Loucy (cell line): Measurements from ENCODE around the gene ZNF268.

Experiments used
- H2AFZ ChIP-seq: fragments of 200-600 bp; sonication (generic); 2 replicates; pipeline ENCODE4 v1.6.0; 2016; ENCODE audit warnings: antibody characterized with exemption, mild to moderate bottlenecking, low read length, moderate library complexity
- H3F3A ChIP-seq: fragments of 200-600 bp; 2 replicates; pipeline ENCODE4 v1.6.0; 2016; ENCODE audit warnings: antibody characterized with exemption, low read depth, mild to moderate bottlenecking
- H3K27me3 ChIP-seq: fragments of 200-600 bp; sonication (generic); 2 replicates; pipeline ENCODE4 v1.6.1; 2014; ENCODE audit warnings: low read length, mild to moderate bottlenecking; ENCODE audit not compliant: insufficient read depth, poor library complexity, severe bottlenecking
- H3K36me3 ChIP-seq: fragments of 200-600 bp; sonication (generic); 2 replicates; pipeline ENCODE4 v1.6.1; 2016; ENCODE audit warnings: low read length; ENCODE audit not compliant: insufficient read depth
- H3K4me1 ChIP-seq: fragments of 200-600 bp; sonication (generic); 2 replicates; pipeline ENCODE4 v1.5.1; 2014; ENCODE audit warnings: low read length, mild to moderate bottlenecking; ENCODE audit not compliant: insufficient read depth, poor library complexity, severe bottlenecking
- H3K4me2 ChIP-seq: fragments of 200-600 bp; sonication (generic); 2 replicates; pipeline ENCODE4 v1.6.0; 2014; ENCODE audit warnings: antibody characterized with exemption, low read length, low read depth, mild to moderate bottlenecking; ENCODE audit not compliant: poor library complexity, severe bottlenecking
- H3K4me3 ChIP-seq: fragments of 200-600 bp; sonication (generic); 2 replicates; pipeline ENCODE4 v1.5.1; 2014; ENCODE audit warnings: low read length, mild to moderate bottlenecking, mixed read lengths; ENCODE audit not compliant: poor library complexity, severe bottlenecking
- H3K79me2 ChIP-seq: fragments of 200-600 bp; sonication (generic); 2 replicates; pipeline ENCODE4 v1.6.1; 2014; ENCODE audit warnings: low read length; ENCODE audit not compliant: insufficient read depth
- H3K9ac ChIP-seq: fragments of 200-600 bp; sonication (generic); 2 replicates; pipeline ENCODE4 v1.6.0; 2014; ENCODE audit warnings: mild to moderate bottlenecking, low read depth, low read length, moderate library complexity; ENCODE audit not compliant: poor library complexity, severe bottlenecking
- H3K9me2 ChIP-seq: fragments of 200-600 bp; sonication (generic); replicated peaks from 2 replicates; pipeline ENCODE4 v1.6.1; 2016; ENCODE audit warnings: low read depth, low read length, mixed read lengths
- H3K9me3 ChIP-seq: fragments of 200-600 bp; sonication (generic); 2 replicates; pipeline ENCODE4 v1.6.1; 2014; ENCODE audit warnings: mild to moderate bottlenecking, antibody characterized with exemption, low read length, low read depth; ENCODE audit not compliant: insufficient read depth
- H4K20me1 ChIP-seq: fragments of 200-600 bp; sonication (generic); 2 replicates; pipeline ENCODE4 v1.6.0; 2014; ENCODE audit warnings: antibody characterized with exemption, low read length, mild to moderate bottlenecking; ENCODE audit not compliant: insufficient read depth, poor library complexity, severe bottlenecking
- EZH2phosphoT487 ChIP-seq: fragments of 200-600 bp; IDR thresholded peaks from 2 replicates; pipeline ENCODE4 v1.6.1; 2018; ENCODE audit warnings: antibody characterized with exemption, mild to moderate bottlenecking, moderate library complexity, borderline replicate concordance
- TF ChIP-seq, protein P1 (sequence below): fragments of 200-600 bp; sonication (generic); conservative IDR thresholded peaks from 2 replicates; pipeline ENCODE4 v1.5.1; 2014; ENCODE audit warnings: mild to moderate bottlenecking, antibody characterized with exemption, low read length

The ZNF268 gene

DNA sequence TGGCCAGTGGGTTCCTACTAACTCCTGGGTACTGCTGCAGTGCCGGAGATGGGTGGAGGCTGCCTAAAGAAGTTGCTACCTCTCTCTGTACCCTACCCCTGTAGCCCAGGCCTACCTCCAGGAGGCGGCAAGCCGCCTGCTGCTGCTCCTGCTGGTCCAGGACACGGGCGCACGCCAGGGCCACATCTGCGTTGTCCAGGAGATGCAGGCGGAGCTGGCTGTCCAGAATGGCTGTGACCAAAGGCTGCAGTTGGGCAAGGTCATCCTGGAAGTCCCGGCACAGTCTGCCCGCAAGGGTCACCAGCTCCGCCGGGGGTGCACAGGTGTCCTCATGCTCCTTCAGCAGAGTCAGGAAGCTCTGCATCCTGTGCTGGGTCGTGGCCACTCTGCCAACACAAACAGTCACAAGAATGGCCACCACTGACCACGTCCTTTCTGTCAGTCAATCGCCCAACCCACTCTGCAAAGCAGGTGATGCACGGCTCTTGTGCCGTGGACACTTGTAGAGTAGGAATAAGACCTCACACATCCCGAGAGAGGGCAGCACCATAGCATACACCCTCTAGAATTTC, 52.8 kb downstream of the ZNF268 start:
- Histone ChIP-seq H3K9me3 (peaks cover 56% of the 10 kb centered on the region), H4K20me1 (no peaks in the 10 kb centered on the region), H3K4me3 (no peak overlapping the region), H3K9ac (no peak overlapping the region), H3F3A (no peaks in the 10 kb centered on the region), H3K4me1 (no peaks in the 10 kb centered on the region), H3K27me3 (no peaks in the 10 kb centered on the region), H3K79me2 (no peaks in the 10 kb centered on the region), H2AFZ (no peak overlapping the region), H3K36me3 (no peaks in the 10 kb centered on the region), H3K4me2 (no peak overlapping the region), H3K9me2 (no peaks in the 10 kb centered on the region)
- no peak for TF ChIP-seq EZH2phosphoT487
- TF ChIP-seq, protein P1, sequence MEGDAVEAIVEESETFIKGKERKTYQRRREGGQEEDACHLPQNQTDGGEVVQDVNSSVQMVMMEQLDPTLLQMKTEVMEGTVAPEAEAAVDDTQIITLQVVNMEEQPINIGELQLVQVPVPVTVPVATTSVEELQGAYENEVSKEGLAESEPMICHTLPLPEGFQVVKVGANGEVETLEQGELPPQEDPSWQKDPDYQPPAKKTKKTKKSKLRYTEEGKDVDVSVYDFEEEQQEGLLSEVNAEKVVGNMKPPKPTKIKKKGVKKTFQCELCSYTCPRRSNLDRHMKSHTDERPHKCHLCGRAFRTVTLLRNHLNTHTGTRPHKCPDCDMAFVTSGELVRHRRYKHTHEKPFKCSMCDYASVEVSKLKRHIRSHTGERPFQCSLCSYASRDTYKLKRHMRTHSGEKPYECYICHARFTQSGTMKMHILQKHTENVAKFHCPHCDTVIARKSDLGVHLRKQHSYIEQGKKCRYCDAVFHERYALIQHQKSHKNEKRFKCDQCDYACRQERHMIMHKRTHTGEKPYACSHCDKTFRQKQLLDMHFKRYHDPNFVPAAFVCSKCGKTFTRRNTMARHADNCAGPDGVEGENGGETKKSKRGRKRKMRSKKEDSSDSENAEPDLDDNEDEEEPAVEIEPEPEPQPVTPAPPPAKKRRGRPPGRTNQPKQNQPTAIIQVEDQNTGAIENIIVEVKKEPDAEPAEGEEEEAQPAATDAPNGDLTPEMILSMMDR = no peak

DNA sequence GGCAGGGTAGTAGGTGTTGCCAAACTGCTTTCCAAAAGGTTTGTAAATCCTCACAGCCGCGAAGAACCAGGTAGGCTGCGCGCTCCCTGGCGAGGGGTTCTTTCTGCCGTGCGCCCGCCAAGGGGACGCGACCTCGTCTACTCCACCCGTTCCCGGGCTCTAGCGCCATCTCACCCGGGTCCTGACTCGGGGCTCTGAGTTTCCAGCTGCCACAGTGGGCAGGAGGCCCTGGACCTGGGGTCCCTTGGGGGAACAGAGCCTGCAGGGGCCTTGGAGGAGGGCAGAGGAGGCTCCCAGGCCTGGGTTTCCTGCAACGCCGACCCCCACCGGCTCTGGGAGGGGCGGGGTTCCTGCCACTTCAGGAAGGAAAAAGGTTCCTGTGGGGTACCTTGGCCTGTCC, 53.7 kb downstream of the ZNF268 start:
- H3K4me1 ChIP-seq = no peaks in the 10 kb centered on the region
- no peak overlapping the region for H3K9ac ChIP-seq
- no peaks in the 10 kb centered on the region for H3K36me3 ChIP-seq
- no peak overlapping the region for H3K4me3 ChIP-seq
- no peaks in the 10 kb centered on the region for H3F3A ChIP-seq
- H3K27me3 ChIP-seq = no peaks in the 10 kb centered on the region
- peaks cover 51% of the 10 kb centered on the region for H3K9me3 ChIP-seq
- H4K20me1 ChIP-seq = no peaks in the 10 kb centered on the region
- TF ChIP-seq, protein P1 = no peak
- no peak for TF ChIP-seq EZH2phosphoT487
- no peak overlapping the region for H2AFZ ChIP-seq
- no peaks in the 10 kb centered on the region for H3K79me2 ChIP-seq
- no peak overlapping the region for H3K4me2 ChIP-seq
- H3K9me2 ChIP-seq = no peaks in the 10 kb centered on the region

DNA sequence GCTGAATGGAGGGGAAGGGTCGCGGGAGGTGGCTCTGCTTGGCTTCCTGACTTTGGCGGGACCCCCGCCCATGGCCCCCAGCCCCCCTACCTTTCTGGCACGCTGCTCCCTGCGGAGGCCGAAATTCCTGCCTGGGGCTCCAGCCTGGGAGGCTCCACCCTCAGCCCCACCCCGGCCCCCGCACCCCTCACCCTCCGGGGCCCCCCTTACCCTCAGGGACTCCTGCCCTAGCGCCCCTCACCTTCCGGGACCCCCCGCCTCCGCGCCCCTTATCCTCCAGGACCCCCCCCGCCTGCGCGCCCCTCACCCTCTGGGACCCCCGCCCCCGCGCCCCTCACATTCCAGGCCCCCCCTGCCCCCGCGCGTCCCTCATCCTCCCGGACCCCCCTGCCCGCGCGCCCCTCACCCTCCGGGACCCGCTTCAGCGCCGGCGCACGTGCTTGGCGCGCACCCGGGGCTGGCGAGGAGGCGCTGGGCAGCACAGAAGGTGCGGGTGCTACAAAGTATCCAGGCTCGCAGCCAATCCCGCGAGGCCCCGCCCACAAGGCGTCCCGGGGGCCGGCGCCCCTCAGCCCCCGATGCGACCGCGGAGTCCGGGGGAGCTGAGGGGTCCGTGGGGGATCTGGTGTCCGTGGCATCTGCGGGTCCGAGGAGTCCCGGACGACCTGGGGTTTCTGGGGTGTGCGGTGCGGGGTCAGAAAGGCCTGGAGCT, 54.3 kb downstream of the ZNF268 start, which contains the start of gene ANHX:
TSS of gene ANHX (minus strand) at position 477 of the 712 bp plus-strand sequence. CDS start 1,521 bp downstream, outside the sequence.
- no peaks in the 10 kb centered on the region for H3K36me3 ChIP-seq
- no peak within 1 kb of the TSS for H3K4me3 ChIP-seq
- H4K20me1 ChIP-seq = no peaks in the 10 kb centered on the region
- peaks cover 54% of the 10 kb centered on the region for H3K9me3 ChIP-seq
- TF ChIP-seq, protein P1 = no peak
- no peak for TF ChIP-seq EZH2phosphoT487
- no peak within 1 kb of the TSS for H2AFZ ChIP-seq
- no peak within 1 kb of the TSS for H3K9ac ChIP-seq
- H3K4me1 ChIP-seq = no peaks in the 10 kb centered on the region
- no peaks in the 10 kb centered on the region for H3K9me2 ChIP-seq
- H3K27me3 ChIP-seq = no peaks in the 10 kb centered on the region
- H3K79me2 ChIP-seq = no peaks in the 10 kb centered on the region
- H3F3A ChIP-seq = no peaks in the 10 kb centered on the region
- no peak within 1 kb of the TSS for H3K4me2 ChIP-seq
